ENCODE data around the gene MDN1. TPM values are rescaled to one million over a fixed set of nuclear protein-coding genes. Genes with fewer than 3 reads are reported as not detected.

MDN1 gene
- polyA plus RNA-seq, 2 of the 4 experiments (the other 2 are of a cell fraction) = 6.4 to 20.5 TPM

DNA sequence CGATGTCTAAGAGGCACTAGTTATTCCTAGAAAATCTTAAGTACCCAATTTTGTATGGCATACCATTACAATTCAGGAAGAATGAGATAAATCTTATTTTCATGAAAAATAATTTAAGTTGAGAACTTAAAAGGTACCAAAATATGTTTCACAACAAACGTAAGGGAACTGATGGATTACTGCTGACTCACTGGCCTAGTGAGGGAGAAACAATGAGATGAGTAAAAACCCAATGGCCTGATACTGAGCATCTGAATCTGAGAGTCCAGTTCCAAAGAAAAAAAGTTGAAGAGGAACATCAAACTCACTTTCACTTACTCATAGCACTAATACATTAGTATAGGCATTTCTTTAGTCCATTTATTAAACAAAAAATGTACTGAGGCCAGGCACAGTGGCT, 56.0 kb downstream of the MDN1 start (continued):
- no peak for TF ChIP-seq FOXS1 (CRISPR knock-in tag; IDR thresholded peaks at IDR 0.05)
- TF ChIP-seq GATA3 (IDR thresholded peaks at IDR 0.05; ENCODE audit: borderline replicate concordance) = no peak
- TF ChIP-seq, protein P1, sequence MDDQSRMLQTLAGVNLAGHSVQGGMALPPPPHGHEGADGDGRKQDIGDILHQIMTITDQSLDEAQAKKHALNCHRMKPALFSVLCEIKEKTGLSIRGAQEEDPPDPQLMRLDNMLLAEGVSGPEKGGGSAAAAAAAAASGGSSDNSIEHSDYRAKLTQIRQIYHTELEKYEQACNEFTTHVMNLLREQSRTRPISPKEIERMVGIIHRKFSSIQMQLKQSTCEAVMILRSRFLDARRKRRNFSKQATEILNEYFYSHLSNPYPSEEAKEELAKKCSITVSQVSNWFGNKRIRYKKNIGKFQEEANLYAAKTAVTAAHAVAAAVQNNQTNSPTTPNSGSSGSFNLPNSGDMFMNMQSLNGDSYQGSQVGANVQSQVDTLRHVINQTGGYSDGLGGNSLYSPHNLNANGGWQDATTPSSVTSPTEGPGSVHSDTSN (IDR thresholded peaks at IDR 0.05) = no peak
- no peak for TF ChIP-seq ZC3H11A (IDR thresholded peaks at IDR 0.05)
- no peak for TF ChIP-seq JUN (IDR thresholded peaks at IDR 0.05)
- TF ChIP-seq RAD21 (conservative IDR thresholded peaks at IDR 0.05 in 1 of 2, IDR thresholded peaks at IDR 0.05 in 1 of 2) = no peak

DNA sequence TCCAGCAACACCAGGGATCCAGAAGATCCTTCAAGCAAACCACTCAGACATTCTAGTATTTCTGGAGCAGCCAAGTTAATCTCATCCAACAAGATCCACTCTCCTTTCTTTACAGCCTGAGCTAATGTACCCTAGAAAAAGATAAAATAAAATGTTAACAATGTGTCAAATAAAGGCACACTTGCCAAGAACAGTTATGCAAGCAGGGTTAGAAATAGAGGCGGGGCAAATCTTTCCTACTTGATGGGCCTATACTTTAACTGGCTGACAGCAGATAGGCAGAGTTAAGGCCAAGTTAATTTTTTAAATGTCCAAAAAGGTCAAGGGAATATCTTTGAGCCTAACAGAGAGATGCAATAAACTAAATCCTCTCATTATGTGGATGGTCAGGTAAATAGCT, 60.8 kb downstream of the MDN1 start:
- FAIRE-seq (no peak), DNase-seq (ENCODE audit: low read depth in 1 of 2, low spot score in 1 of 2) (no peak), ATAC-seq (no peak)
- Histone ChIP-seq H3K4me2 (no peak overlapping the region), H3K4me3 (no peak overlapping the region), H3K9me3 (no peaks in the 10 kb centered on the region), H3K27ac (no peak overlapping the region), H3K4me1 (no peaks in the 10 kb centered on the region)
- no peak for TF ChIP-seq EHF (CRISPR knock-in tag; IDR thresholded peaks at IDR 0.05)
- no peak for TF ChIP-seq POLR2A (IDR thresholded peaks at IDR 0.05; ENCODE audit: low read length)
- no peak for TF ChIP-seq CHD4 (IDR thresholded peaks at IDR 0.05; ENCODE audit: borderline replicate concordance)
- TF ChIP-seq, protein P2, sequence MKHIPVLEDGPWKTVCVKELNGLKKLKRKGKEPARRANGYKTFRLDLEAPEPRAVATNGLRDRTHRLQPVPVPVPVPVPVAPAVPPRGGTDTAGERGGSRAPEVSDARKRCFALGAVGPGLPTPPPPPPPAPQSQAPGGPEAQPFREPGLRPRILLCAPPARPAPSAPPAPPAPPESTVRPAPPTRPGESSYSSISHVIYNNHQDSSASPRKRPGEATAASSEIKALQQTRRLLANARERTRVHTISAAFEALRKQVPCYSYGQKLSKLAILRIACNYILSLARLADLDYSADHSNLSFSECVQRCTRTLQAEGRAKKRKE (CRISPR knock-in tag; IDR thresholded peaks at IDR 0.05; ENCODE audit: low read depth) = no peak
- TF ChIP-seq ZNF302 (CRISPR knock-in tag; IDR thresholded peaks at IDR 0.05) = no peak
- TF ChIP-seq, protein P3, sequence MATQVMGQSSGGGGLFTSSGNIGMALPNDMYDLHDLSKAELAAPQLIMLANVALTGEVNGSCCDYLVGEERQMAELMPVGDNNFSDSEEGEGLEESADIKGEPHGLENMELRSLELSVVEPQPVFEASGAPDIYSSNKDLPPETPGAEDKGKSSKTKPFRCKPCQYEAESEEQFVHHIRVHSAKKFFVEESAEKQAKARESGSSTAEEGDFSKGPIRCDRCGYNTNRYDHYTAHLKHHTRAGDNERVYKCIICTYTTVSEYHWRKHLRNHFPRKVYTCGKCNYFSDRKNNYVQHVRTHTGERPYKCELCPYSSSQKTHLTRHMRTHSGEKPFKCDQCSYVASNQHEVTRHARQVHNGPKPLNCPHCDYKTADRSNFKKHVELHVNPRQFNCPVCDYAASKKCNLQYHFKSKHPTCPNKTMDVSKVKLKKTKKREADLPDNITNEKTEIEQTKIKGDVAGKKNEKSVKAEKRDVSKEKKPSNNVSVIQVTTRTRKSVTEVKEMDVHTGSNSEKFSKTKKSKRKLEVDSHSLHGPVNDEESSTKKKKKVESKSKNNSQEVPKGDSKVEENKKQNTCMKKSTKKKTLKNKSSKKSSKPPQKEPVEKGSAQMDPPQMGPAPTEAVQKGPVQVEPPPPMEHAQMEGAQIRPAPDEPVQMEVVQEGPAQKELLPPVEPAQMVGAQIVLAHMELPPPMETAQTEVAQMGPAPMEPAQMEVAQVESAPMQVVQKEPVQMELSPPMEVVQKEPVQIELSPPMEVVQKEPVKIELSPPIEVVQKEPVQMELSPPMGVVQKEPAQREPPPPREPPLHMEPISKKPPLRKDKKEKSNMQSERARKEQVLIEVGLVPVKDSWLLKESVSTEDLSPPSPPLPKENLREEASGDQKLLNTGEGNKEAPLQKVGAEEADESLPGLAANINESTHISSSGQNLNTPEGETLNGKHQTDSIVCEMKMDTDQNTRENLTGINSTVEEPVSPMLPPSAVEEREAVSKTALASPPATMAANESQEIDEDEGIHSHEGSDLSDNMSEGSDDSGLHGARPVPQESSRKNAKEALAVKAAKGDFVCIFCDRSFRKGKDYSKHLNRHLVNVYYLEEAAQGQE (IDR thresholded peaks at IDR 0.05) = no peak
- no peak for TF ChIP-seq SREBF2 (IDR thresholded peaks at IDR 0.05)
- TF ChIP-seq ZC3H11A (IDR thresholded peaks at IDR 0.05) = no peak
- TF ChIP-seq GATA3 (IDR thresholded peaks at IDR 0.05; ENCODE audit: borderline replicate concordance) = no peak
- no peak for TF ChIP-seq JUN (IDR thresholded peaks at IDR 0.05)
- no peak for TF ChIP-seq ZFP36 (IDR thresholded peaks at IDR 0.05; ENCODE audit: borderline replicate concordance, partially characterized antibody)
- TF ChIP-seq CHD2 (IDR thresholded peaks at IDR 0.05; ENCODE audit: low read length, partially characterized antibody) = no peak
- no peak for TF ChIP-seq MAZ (IDR thresholded peaks at IDR 0.05; ENCODE audit: borderline replicate concordance, low read depth, low read length)
- TF ChIP-seq MYC (IDR thresholded peaks at IDR 0.05; ENCODE audit: borderline replicate concordance, low read length) = no peak
- 92% methylated on average over 1 of the region's 1 CpG for WGBS (ENCODE audit: missing lambda C conversion rate)
- ChIA-PET CTCF (no interaction called here), POLR2A (no interaction called here)

DNA sequence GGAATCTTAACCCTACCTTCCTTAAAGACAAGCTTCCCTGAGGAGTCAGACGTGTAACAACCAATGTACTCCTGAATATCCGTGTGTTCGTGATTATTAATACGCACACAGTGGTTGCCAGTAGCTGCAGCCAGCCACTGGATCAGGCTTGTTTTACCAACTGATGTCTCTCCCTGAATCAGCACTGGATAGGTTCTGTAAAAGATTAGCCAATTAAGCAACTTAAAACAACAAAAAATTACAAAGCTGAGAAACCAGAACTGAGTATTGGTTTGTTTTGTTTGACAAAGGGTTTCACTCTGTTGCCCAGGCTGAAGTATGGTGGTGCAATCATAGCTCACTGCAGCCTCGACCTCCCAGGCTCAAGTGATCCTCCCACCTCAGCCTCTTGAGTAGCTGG, 69.3 kb downstream of the MDN1 start:
- WGBS (ENCODE audit: missing lambda C conversion rate) = 87% methylated on average over 5 of the region's 5 CpGs
- CTCF ChIA-PET = no interaction called here
- no peak for ATAC-seq

DNA sequence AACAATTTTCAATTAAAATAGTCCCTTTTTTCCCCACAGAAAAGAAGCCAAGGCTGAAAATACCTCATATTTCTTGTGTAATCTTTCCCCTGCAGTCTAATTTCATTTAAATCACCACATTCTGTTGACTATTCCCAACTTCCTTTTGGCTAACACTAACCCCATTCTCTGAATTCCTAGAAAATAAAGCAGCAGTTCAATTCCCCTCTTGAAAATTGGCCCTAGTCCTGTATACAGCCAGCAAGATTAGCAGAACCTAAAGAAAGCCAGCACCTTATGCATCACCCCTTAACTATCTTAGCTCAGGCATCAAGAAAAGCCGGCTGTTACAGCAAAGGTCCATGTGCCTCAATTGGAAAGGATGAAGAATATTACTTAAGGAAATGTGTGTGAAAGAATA, 69.7 kb downstream of the MDN1 start:
- WGBS (ENCODE audit: missing lambda C conversion rate) = 86% methylated on average over 1 of the region's 1 CpG
- ChIA-PET POLR2A (no interaction called here), CTCF (no interaction called here)
- no peak for FAIRE-seq
- ATAC-seq = no peak
- Histone ChIP-seq H3K4me2 (no peak overlapping the region), H3K27ac (no peak overlapping the region), H3K4me3 (no peak overlapping the region), H3K4me1 (no peaks in the 10 kb centered on the region), H3K9me3 (no peaks in the 10 kb centered on the region)
- no peak for DNase-seq (ENCODE audit: low read depth in 1 of 2, low spot score in 1 of 2)
- TF ChIP-seq GATA3 (IDR thresholded peaks at IDR 0.05; ENCODE audit: borderline replicate concordance) = no peak
- no peak for TF ChIP-seq KDM5A (IDR thresholded peaks at IDR 0.05)
- TF ChIP-seq HDAC2 (IDR thresholded peaks at IDR 0.05) = no peak
- no peak for TF ChIP-seq CHD4 (IDR thresholded peaks at IDR 0.05; ENCODE audit: borderline replicate concordance)
- TF ChIP-seq HEYL (CRISPR knock-in tag; IDR thresholded peaks at IDR 0.05) = no peak
- TF ChIP-seq, protein P4, sequence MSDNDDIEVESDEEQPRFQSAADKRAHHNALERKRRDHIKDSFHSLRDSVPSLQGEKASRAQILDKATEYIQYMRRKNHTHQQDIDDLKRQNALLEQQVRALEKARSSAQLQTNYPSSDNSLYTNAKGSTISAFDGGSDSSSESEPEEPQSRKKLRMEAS (IDR thresholded peaks at IDR 0.05) = no peak

More for the DNA sequence above, 69.3 kb downstream of the MDN1 start:
- no peak overlapping the region for H3K4me2 ChIP-seq
- TF ChIP-seq TFCP2L1 (CRISPR knock-in tag; IDR thresholded peaks at IDR 0.05) = no peak
- POLR2A ChIA-PET = no interaction called here
- H3K4me1 ChIP-seq = no peaks in the 10 kb centered on the region
- H3K4me3 ChIP-seq = no peak overlapping the region
- FAIRE-seq (no peak), DNase-seq (ENCODE audit: low read depth in 1 of 2, low spot score in 1 of 2) (no peak)
- no peak overlapping the region for H3K27ac ChIP-seq
- H3K9me3 ChIP-seq = no peaks in the 10 kb centered on the region

All from A549 (cell line).